SJCRH30 (cell line): ENCODE results near the gene TESMIN. TPM values are rescaled to one million over a fixed set of nuclear protein-coding genes. Genes with fewer than 3 reads are reported as not detected.

Source experiments
- DNase-seq, 2 experiments: peaks; one replicate each; pipeline ENCODE4 v3.0.0-alpha.2; 2015 to 2020
- H3K27ac ChIP-seq: fragments of 250-450 bp; sonication (Bioruptor Pico); 2 replicates; pipeline ENCODE4 v1.5.1; 2020; ENCODE audit warnings: mild to moderate bottlenecking, moderate library complexity
- H3K27me3 ChIP-seq: fragments of 250-450 bp; sonication (Bioruptor Pico); 2 replicates; pipeline ENCODE4 v1.5.1; 2020; ENCODE audit warnings: mild to moderate bottlenecking, moderate library complexity
- H3K36me3 ChIP-seq: fragments of 250-450 bp; sonication (Bioruptor Pico); 2 replicates; pipeline ENCODE4 v1.5.1; 2020; ENCODE audit warnings: mild to moderate bottlenecking, moderate library complexity
- H3K4me1 ChIP-seq: fragments of 250-450 bp; sonication (Bioruptor Pico); 2 replicates; pipeline ENCODE4 v1.5.1; 2020; ENCODE audit warnings: mild to moderate bottlenecking, moderate library complexity
- H3K4me3 ChIP-seq: fragments of 250-450 bp; sonication (Bioruptor Pico); 2 replicates; pipeline ENCODE4 v1.5.1; 2020; ENCODE audit warnings: mild to moderate bottlenecking, moderate library complexity
- H3K9me3 ChIP-seq: fragments of 250-450 bp; sonication (Bioruptor Pico); replicated peaks from 2 replicates; pipeline ENCODE4 v1.5.1; 2020; ENCODE audit warnings: mild to moderate bottlenecking, moderate library complexity
- total RNA-seq: library from RNA; depleted of rRNA; stranded (reverse); fragments of >200 nt; shearing (Covaris generic); gene quantifications from 2 replicates; pipeline ENCODE4 v1.2.3, GENCODE V29; 2014

TESMIN gene
- total RNA-seq, 1 experiment from 2014 or later = not detected

GRCh38 chr11:68687311-68687710 is 64.0 kb downstream of the TESMIN start:
- no peak overlapping the region for H3K27ac ChIP-seq
- DNase-seq = no peak
- no peaks in the 10 kb centered on the region for H3K9me3 ChIP-seq
- no peaks in the 10 kb centered on the region for H3K27me3 ChIP-seq
- H3K36me3 ChIP-seq = no peaks in the 10 kb centered on the region
- no peaks in the 10 kb centered on the region for H3K4me1 ChIP-seq
- H3K4me3 ChIP-seq = no peak overlapping the region

- Histone ChIP-seq H3K9me3 (no peaks in the 10 kb centered on the region), H3K4me1 (no peaks in the 10 kb centered on the region), H3K36me3 (no peaks in the 10 kb centered on the region), H3K4me3 (no peak overlapping the region), H3K27ac (no peak overlapping the region), H3K27me3 (no peaks in the 10 kb centered on the region)
- DNase-seq = no peak
Measured at GRCh38 chr11:68686486-68686885, 64.8 kb downstream of the TESMIN start.

- Histone ChIP-seq H3K27me3 (no peaks in the 10 kb centered on the region), H3K36me3 (no peaks in the 10 kb centered on the region), H3K27ac (no peak overlapping the region), H3K9me3 (no peaks in the 10 kb centered on the region), H3K4me1 (no peaks in the 10 kb centered on the region), H3K4me3 (no peak overlapping the region)
- no peak for DNase-seq
Measured at GRCh38 chr11:68685656-68686380, 65.5 kb downstream of the TESMIN start.

GRCh38 chr11:68684385-68685356 is 66.6 kb downstream of the TESMIN start, which contains the start of gene GAL:
Gene GAL (plus strand): TSS chr11:68684544. CDS start chr11:68684924, 380 bp downstream.
- H3K27ac ChIP-seq = no peak within 1 kb of the TSS
- no peak within 1 kb of the TSS for H3K4me3 ChIP-seq
- H3K36me3 ChIP-seq = no peaks in the 10 kb centered on the region
- H3K9me3 ChIP-seq = no peaks in the 10 kb centered on the region
- H3K27me3 ChIP-seq = no peaks in the 10 kb centered on the region
- DNase-seq = no peak
- H3K4me1 ChIP-seq = no peaks in the 10 kb centered on the region

GRCh38 chr11:68683536-68684384 is 67.6 kb downstream of the TESMIN start:
- Histone ChIP-seq H3K4me1 (no peaks in the 10 kb centered on the region), H3K27ac (no peak overlapping the region), H3K9me3 (no peaks in the 10 kb centered on the region), H3K4me3 (no peak overlapping the region), H3K36me3 (no peaks in the 10 kb centered on the region), H3K27me3 (no peaks in the 10 kb centered on the region)
- DNase-seq = no peak

GRCh38 chr11:68683121-68683520 is 68.2 kb downstream of the TESMIN start:
- H3K27ac ChIP-seq = no peak overlapping the region
- H3K4me1 ChIP-seq = no peaks in the 10 kb centered on the region
- no peak overlapping the region for H3K4me3 ChIP-seq
- no peaks in the 10 kb centered on the region for H3K9me3 ChIP-seq
- no peaks in the 10 kb centered on the region for H3K27me3 ChIP-seq
- no peak for DNase-seq
- H3K36me3 ChIP-seq = no peaks in the 10 kb centered on the region

- Histone ChIP-seq H3K9me3 (no peaks in the 10 kb centered on the region), H3K27ac (no peak overlapping the region), H3K4me1 (no peaks in the 10 kb centered on the region), H3K27me3 (no peaks in the 10 kb centered on the region), H3K4me3 (no peak overlapping the region), H3K36me3 (no peaks in the 10 kb centered on the region)
- DNase-seq = no peak
Measured at GRCh38 chr11:68682531-68682961, 68.8 kb downstream of the TESMIN start.

- Histone ChIP-seq H3K36me3 (no peaks in the 10 kb centered on the region), H3K4me3 (no peak overlapping the region), H3K27me3 (no peaks in the 10 kb centered on the region), H3K27ac (no peak overlapping the region), H3K4me1 (no peaks in the 10 kb centered on the region), H3K9me3 (no peaks in the 10 kb centered on the region)
- no peak for DNase-seq
Measured at GRCh38 chr11:68680541-68681231, 70.6 kb downstream of the TESMIN start.

- no peaks in the 10 kb centered on the region for H3K4me1 ChIP-seq
Measured at GRCh38 chr11:68678031-68678441, 73.3 kb downstream of the TESMIN start.

GRCh38 chr11:68677432-68677831 is 73.9 kb downstream of the TESMIN start:
- Histone ChIP-seq H3K36me3 (no peaks in the 10 kb centered on the region), H3K4me1 (no peaks in the 10 kb centered on the region), H3K27me3 (no peaks in the 10 kb centered on the region), H3K9me3 (no peaks in the 10 kb centered on the region), H3K4me3 (no peak overlapping the region), H3K27ac (no peak overlapping the region; the same call in 1 of the 2 replicates)
- DNase-seq = peak; percentile 85 to 88

More at GRCh38 chr11:68678031-68678441, 73.3 kb downstream of the TESMIN start:
- no peak overlapping the region for H3K4me3 ChIP-seq
- no peak for DNase-seq
- no peaks in the 10 kb centered on the region for H3K9me3 ChIP-seq
- H3K36me3 ChIP-seq = no peaks in the 10 kb centered on the region
- H3K27me3 ChIP-seq = no peaks in the 10 kb centered on the region
- no peak overlapping the region for H3K27ac ChIP-seq

GRCh38 chr11:68674461-68674860 is 76.9 kb downstream of the TESMIN start:
- DNase-seq = no peak
- Histone ChIP-seq H3K9me3 (no peaks in the 10 kb centered on the region), H3K4me3 (no peak overlapping the region), H3K36me3 (no peaks in the 10 kb centered on the region), H3K27me3 (no peaks in the 10 kb centered on the region), H3K4me1 (no peaks in the 10 kb centered on the region), H3K27ac (no peak overlapping the region)

- Histone ChIP-seq H3K4me1 (no peaks in the 10 kb centered on the region), H3K4me3 (no peak overlapping the region), H3K9me3 (no peaks in the 10 kb centered on the region), H3K27me3 (no peaks in the 10 kb centered on the region), H3K27ac (no peak overlapping the region), H3K36me3 (no peaks in the 10 kb centered on the region)
- peak; percentile 32 to 36 for DNase-seq
Measured at GRCh38 chr11:68673991-68674390, 77.3 kb downstream of the TESMIN start.

GRCh38 chr11:68673306-68673945 is 77.9 kb downstream of the TESMIN start:
- no peak for DNase-seq
- Histone ChIP-seq H3K9me3 (no peaks in the 10 kb centered on the region), H3K27me3 (no peaks in the 10 kb centered on the region), H3K27ac (no peak overlapping the region), H3K4me1 (no peaks in the 10 kb centered on the region), H3K36me3 (no peaks in the 10 kb centered on the region), H3K4me3 (no peak overlapping the region)
